ENCODE measurements around the gene EMILIN2. TPM values are rescaled to one million over a fixed set of nuclear protein-coding genes. Genes with fewer than 3 reads are reported as not detected.
A peak's percentile ranks its signal among the peaks of the same experiment; 100 is the strongest.

The EMILIN2 gene
- total RNA-seq, 1 donor from 2014 or later, result 8.7 TPM

- Mint-ChIP-seq H3K4me1 (ENCODE audit: low read depth) (peaks cover 4% of the 10 kb centered on the region), H3K9me3 (ENCODE audit: low read depth) (no peaks in the 10 kb centered on the region), H3K27ac (no peak overlapping the region), H3K4me3 (ENCODE audit: low read depth) (no peak overlapping the region), H3K27me3 (no peaks in the 10 kb centered on the region), H3K36me3 (ENCODE audit: insufficient read depth) (peaks cover 17% of the 10 kb centered on the region)
- no peak for DNase-seq (ENCODE audit: low spot score, unreplicated experiment)
- TF ChIP-seq CTCF (IDR thresholded peaks at IDR 0.05; ENCODE audit: unreplicated experiment), result peak; percentile 52
Observed at GRCh38 chr18:2948038-2948437, 101.2 kb downstream of the EMILIN2 start.

- Mint-ChIP-seq H3K9me3 (ENCODE audit: low read depth) (no peaks in the 10 kb centered on the region), H3K27me3 (no peaks in the 10 kb centered on the region), H3K4me3 (ENCODE audit: low read depth) (no peak overlapping the region), H3K27ac (no peak overlapping the region), H3K4me1 (ENCODE audit: low read depth) (peaks cover 4% of the 10 kb centered on the region), H3K36me3 (ENCODE audit: insufficient read depth) (peaks cover 27% of the 10 kb centered on the region)
- DNase-seq (ENCODE audit: low spot score, unreplicated experiment), result no peak
- no peak for TF ChIP-seq CTCF (IDR thresholded peaks at IDR 0.05; ENCODE audit: unreplicated experiment)
Observed at GRCh38 chr18:2952605-2953004, 105.8 kb downstream of the EMILIN2 start.

GRCh38 chr18:2953935-2954653 is 107.3 kb downstream of the EMILIN2 start:
- no peak for DNase-seq (ENCODE audit: low spot score, unreplicated experiment)
- H3K27ac Mint-ChIP-seq, result no peak overlapping the region
- H3K4me1 Mint-ChIP-seq (ENCODE audit: low read depth), result no peaks in the 10 kb centered on the region
- H3K36me3 Mint-ChIP-seq (ENCODE audit: insufficient read depth), result peaks cover 27% of the 10 kb centered on the region
- H3K9me3 Mint-ChIP-seq (ENCODE audit: low read depth), result no peaks in the 10 kb centered on the region
- no peak for TF ChIP-seq CTCF (IDR thresholded peaks at IDR 0.05; ENCODE audit: unreplicated experiment)
- H3K4me3 Mint-ChIP-seq (ENCODE audit: low read depth), result no peak overlapping the region
- H3K27me3 Mint-ChIP-seq, result no peaks in the 10 kb centered on the region

GRCh38 chr18:2954869-2955645 is 108.3 kb downstream of the EMILIN2 start:
- DNase-seq (ENCODE audit: low spot score, unreplicated experiment), result no peak
- Mint-ChIP-seq H3K27me3 (no peaks in the 10 kb centered on the region), H3K4me3 (ENCODE audit: low read depth) (no peak overlapping the region), H3K9me3 (ENCODE audit: low read depth) (no peaks in the 10 kb centered on the region), H3K27ac (no peak overlapping the region), H3K36me3 (ENCODE audit: insufficient read depth) (peaks cover 25% of the 10 kb centered on the region), H3K4me1 (ENCODE audit: low read depth) (peaks cover 4% of the 10 kb centered on the region)
- no peak for TF ChIP-seq CTCF (IDR thresholded peaks at IDR 0.05; ENCODE audit: unreplicated experiment)

GRCh38 chr18:2956056-2956455 is 109.2 kb downstream of the EMILIN2 start:
- no peaks in the 10 kb centered on the region for H3K27me3 Mint-ChIP-seq

More at GRCh38 chr18:2956056-2956455, 109.2 kb downstream of the EMILIN2 start:
- no peaks in the 10 kb centered on the region for H3K9me3 Mint-ChIP-seq (ENCODE audit: low read depth)
- H3K4me3 Mint-ChIP-seq (ENCODE audit: low read depth), result no peak overlapping the region
- DNase-seq (ENCODE audit: low spot score, unreplicated experiment), result no peak
- peaks cover 4% of the 10 kb centered on the region for H3K4me1 Mint-ChIP-seq (ENCODE audit: low read depth)
- peaks cover 24% of the 10 kb centered on the region for H3K36me3 Mint-ChIP-seq (ENCODE audit: insufficient read depth)
- TF ChIP-seq CTCF (IDR thresholded peaks at IDR 0.05; ENCODE audit: unreplicated experiment), result no peak
- no peak overlapping the region for H3K27ac Mint-ChIP-seq
